Measurements from ENCODE around the gene PDIA4.

Gene PDIA4

DNA sequence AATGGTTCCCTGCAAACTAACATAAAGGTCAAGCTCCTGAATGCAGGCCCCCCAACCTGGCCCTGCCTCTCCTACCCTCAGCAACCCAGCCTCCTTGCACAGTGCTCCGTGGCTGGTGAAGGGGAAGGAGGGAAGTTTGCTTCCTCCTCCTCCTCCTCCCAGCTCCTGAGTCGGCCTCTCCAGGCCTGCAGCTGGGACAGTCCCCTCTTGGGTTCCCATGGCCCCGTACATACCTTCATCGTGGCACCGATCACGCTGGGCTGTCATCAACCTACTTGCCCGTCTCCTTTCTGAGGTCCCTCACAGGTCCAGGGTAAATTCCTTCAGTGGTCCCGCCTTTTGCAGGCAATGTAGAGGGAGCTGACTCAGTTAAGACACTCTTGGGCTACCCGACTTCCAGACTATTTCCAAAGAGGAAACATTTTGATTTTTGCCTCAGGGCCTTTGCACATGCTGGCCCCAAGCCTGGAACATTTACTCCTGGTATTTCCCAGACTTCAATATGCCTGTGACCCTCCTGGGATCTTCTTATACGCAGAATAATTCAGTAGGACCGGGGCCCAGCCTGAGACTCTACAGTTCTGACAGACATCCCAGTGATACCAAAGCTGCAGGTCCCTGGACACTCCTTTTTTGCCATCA, 26.8 kb downstream of the PDIA4 start:
- ChIA-PET POLR2A (ENCODE audit: low non-redundant PET) (no interaction called here), CTCF (no interaction called here)
- no peak overlapping the region for H3K27ac ChIP-seq
- no peak for DNase-seq (ENCODE audit: low spot score)
- TF ChIP-seq CTCF (conservative IDR thresholded peaks at IDR 0.05; ENCODE audit: low read depth), result no peak

- no peak overlapping the region for H3K27ac ChIP-seq
- ChIA-PET CTCF (no interaction called here), POLR2A (ENCODE audit: low non-redundant PET) (no interaction called here)
- TF ChIP-seq CTCF (conservative IDR thresholded peaks at IDR 0.05; ENCODE audit: low read depth), result no peak
- DNase-seq (ENCODE audit: low spot score), result no peak
Observed at GRCh38 chr7:149000961-149001360, 27.3 kb downstream of the PDIA4 start.

GRCh38 chr7:148999192-148999591, 29.1 kb downstream of the PDIA4 start:
- POLR2A ChIA-PET (ENCODE audit: low non-redundant PET), result no interaction called here
- DNase-seq (ENCODE audit: low spot score), result no peak
- TF ChIP-seq CTCF (conservative IDR thresholded peaks at IDR 0.05; ENCODE audit: low read depth), result no peak
- CTCF ChIA-PET, result interaction anchor here (0.7 kb wide), 1 partner anchor 11 kb away, joined by 3 read pairs; no protein-coding TSS in a partner anchor
- no peak overlapping the region for H3K27ac ChIP-seq

GRCh38 chr7:148997497-148997896, 30.8 kb downstream of the PDIA4 start:
- ChIA-PET CTCF (no interaction called here), POLR2A (ENCODE audit: low non-redundant PET) (no interaction called here)
- no peak for DNase-seq (ENCODE audit: low spot score)
- TF ChIP-seq CTCF (conservative IDR thresholded peaks at IDR 0.05; ENCODE audit: low read depth), result no peak
- H3K27ac ChIP-seq, result no peak overlapping the region

DNA sequence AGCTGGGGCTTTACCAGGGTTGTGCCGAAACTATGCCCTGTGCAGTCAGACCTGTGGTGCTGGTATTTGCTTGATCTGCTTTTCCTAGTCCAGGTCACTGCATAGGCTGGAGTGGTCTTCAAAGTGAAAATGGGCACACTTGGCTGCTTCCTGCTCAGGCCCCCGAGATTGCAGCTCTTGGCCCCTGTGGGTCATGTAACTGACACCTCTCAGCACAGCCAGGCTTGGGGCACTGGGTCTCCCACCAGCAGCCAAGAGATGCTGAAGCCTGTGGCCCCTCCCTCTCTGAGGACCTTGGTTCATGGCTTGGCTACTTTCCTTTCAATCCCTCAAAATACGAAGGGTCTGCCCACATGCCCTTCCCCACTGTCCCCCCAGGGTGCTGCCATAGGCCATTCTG, 33.7 kb downstream of the PDIA4 start:
- DNase-seq (ENCODE audit: low spot score), result no peak
- ChIA-PET CTCF (no interaction called here), POLR2A (ENCODE audit: low non-redundant PET) (no interaction called here)
- H3K27ac ChIP-seq, result no peak overlapping the region
- no peak for TF ChIP-seq CTCF (conservative IDR thresholded peaks at IDR 0.05; ENCODE audit: low read depth)

GRCh38 chr7:148993193-148993592, 35.1 kb downstream of the PDIA4 start:
- TF ChIP-seq CTCF (conservative IDR thresholded peaks at IDR 0.05; ENCODE audit: low read depth), result no peak
- no peak for DNase-seq (ENCODE audit: low spot score)
- POLR2A ChIA-PET (ENCODE audit: low non-redundant PET), result no interaction called here
- no peak overlapping the region for H3K27ac ChIP-seq
- CTCF ChIA-PET, result no interaction called here
